HAP-1 (cell line): ENCODE measurements around the gene ZNF180.
A peak's percentile ranks its signal among the peaks of the same experiment; 100 is the strongest.
"Not testable (repeated sequence)": the region's sequence is repeated elsewhere in the genome, so short reads cannot be mapped to it uniquely, and the experiment has no call there.

Experiments
- DNase-seq, 2 experiments: peaks; one replicate each; pipeline ENCODE4 v3.0.0-alpha.2; 2016 to 2020; ENCODE audit warnings: low spot score in 2 of 2
- H3K27me3 ChIP-seq: fragments of 250-450 bp; sonication (Bioruptor Pico); 2 replicates; pipeline ENCODE4 v1.5.1; 2020; ENCODE audit warnings: low read depth, mild to moderate bottlenecking, moderate library complexity
- H3K36me3 ChIP-seq: fragments of 250-450 bp; sonication (Bioruptor Pico); replicated peaks from 2 replicates; pipeline ENCODE4 v1.5.1; 2020; ENCODE audit warnings: mild to moderate bottlenecking
- H3K4me1 ChIP-seq: fragments of 250-450 bp; sonication (Bioruptor Pico); 2 replicates; pipeline ENCODE4 v1.5.1; 2020; ENCODE audit warnings: mild to moderate bottlenecking
- H3K4me3 ChIP-seq: fragments of 250-450 bp; sonication (Bioruptor Pico); 2 replicates; pipeline ENCODE4 v1.5.1; 2020; ENCODE audit warnings: mild to moderate bottlenecking, moderate library complexity
- H3K9me3 ChIP-seq: fragments of 250-450 bp; sonication (Bioruptor Pico); 2 replicates; pipeline ENCODE4 v1.5.1; 2020; ENCODE audit warnings: mild to moderate bottlenecking, moderate library complexity
- in situ Hi-C: fragments of 300-500 bp; cut with MboI; formaldehyde crosslinking; loops from 3 replicates; pipeline ENCODE4 v1.14.3; 2020; ENCODE audit warnings: low sequenced_read_pairs, inconsistent platforms, mixed read lengths

ZNF180 gene

DNA sequence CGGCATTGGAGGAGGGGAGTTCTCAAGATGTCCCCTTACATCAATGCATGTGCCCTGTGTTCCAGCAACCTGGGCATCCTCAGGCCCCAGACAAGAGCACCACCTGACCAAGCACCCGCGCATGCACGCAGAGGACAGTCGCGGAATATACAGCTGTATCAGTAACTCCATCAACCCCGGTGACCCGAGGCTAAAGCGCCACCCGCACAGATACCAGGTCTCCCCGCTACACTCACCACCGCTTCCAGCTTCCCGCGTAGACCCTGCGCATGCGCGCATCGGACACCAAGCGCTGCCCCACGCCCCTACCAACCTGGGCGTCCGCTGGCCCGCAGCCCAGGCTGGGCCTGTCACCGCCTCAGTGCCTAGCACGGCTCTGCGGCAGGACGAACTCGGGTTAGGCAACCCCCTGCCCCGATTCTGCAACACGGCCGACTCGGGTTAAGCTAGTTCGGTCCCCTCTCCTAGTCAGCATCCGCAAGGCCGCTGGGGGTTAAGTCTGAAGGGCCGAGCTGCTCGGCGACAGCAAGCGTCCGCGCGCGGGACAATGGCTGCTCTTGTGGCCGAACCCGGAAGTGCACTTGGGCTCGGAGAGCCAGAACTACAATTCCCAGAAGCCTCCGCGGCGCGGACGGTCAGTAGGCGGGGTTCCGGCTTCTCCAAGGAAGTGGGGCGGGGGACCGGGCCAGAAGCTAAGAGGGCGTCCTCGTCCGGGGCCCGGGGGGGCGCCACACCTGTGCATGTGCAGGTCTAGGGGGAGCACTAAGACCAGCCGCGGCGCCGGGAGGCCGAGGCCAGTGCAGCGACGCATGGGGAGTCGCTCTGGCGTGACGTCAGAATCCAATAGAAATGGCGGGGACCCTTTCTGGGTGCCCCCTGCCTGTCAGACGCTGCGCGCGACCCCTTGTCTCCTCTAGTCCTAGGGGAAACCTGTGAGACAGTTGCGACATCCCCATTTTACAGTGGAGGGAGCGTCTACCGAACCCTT, at the start of gene ZNF180:
TSS of gene ZNF180 (minus strand) at position 561 of the 988 bp plus-strand sequence. CDS start 3,188 bp downstream, outside the sequence.
- Histone ChIP-seq H3K9me3 (peaks cover 24% of the 10 kb centered on the region), H3K4me1 (peaks cover 5% of the 10 kb centered on the region), H3K4me3 (peak within 1 kb of the TSS; percentile 89), H3K36me3 (peaks cover 21% of the 10 kb centered on the region), H3K27me3 (peaks cover 3% of the 10 kb centered on the region; the same call in 1 of the 2 replicates)
- in situ Hi-C loops: no loop called here
- peak; percentile 90 to 98 for DNase-seq

DNA sequence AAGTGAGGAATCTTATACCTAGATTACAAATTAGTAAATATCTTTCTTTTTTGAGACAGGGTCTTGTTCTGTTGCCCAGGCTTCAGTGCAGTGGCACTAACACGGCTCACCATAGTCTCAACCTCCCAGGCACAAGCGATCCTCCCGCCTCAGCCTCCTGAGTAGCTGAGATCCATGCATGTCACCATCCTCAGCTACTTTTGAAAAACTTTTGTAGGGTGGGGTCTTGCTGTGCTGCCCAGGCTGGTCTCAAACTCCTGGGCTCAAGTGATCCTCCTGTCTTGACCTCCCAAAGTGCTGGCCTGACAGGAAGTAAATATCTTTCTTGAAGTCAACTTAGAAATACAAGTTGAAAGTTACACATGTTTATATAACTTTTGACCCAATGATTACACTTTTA, 49.2 kb upstream of the ZNF180 start:
- Histone ChIP-seq H3K36me3 (no peaks in the 10 kb centered on the region), H3K4me1 (no peaks in the 10 kb centered on the region), H3K9me3 (no peaks in the 10 kb centered on the region), H3K27me3 (peaks cover 1% of the 10 kb centered on the region), H3K4me3 (no peak overlapping the region)
- in situ Hi-C loops: no loop called here
- no peak for DNase-seq

DNA sequence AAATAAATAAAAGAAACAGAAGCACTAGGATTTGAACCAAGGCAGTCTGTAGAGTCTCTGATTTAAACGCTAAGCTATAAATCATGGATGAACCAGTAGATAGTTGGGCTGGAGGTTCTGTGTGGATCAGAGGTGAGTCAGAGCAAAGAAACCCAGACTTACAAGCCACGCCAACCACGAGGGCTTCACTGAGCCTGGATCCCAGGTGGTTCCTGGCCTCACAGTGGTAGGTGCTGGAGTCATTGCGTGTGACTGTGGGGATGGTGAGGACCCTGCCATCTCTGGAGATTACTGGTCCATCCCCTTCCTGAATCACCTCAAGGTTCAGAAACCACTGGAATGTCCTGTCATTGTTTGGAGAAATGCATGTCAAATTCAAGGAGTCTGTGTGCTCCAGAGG, 48.4 kb upstream of the ZNF180 start:
- no peaks in the 10 kb centered on the region for H3K36me3 ChIP-seq
- DNase-seq: no peak
- no peaks in the 10 kb centered on the region for H3K4me1 ChIP-seq
- H3K9me3 ChIP-seq: no peaks in the 10 kb centered on the region
- H3K27me3 ChIP-seq: no peaks in the 10 kb centered on the region
- in situ Hi-C loops: no loop called here
- H3K4me3 ChIP-seq: no peak overlapping the region

- Histone ChIP-seq H3K27me3 (no peaks in the 10 kb centered on the region), H3K36me3 (no peaks in the 10 kb centered on the region), H3K9me3 (no peaks in the 10 kb centered on the region), H3K4me3 (no peak overlapping the region), H3K4me1 (no peaks in the 10 kb centered on the region)
- no peak for DNase-seq
- in situ Hi-C loops: no loop called here
These were observed 43.7 kb upstream of the ZNF180 start for GRCh38 chr19:44544031-44544430.

DNA sequence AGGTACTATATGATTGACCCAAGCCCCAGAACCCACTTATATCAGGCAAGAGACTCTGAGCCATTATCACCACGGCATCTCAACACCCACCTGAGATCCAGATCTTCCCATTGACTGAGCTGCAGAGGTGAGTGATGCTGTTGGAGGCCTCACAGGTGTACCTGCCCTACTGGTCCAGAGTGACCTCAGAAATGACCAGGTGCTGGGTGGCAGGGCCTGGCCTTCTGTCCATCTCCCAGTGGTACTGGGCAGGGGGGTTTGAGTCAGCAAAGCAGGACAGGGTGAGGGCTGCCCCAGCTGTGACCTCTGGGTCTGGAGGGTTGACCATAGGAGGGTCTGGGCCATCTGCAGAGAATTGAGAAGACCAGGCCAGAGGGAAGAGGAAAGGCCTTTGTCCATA, 42.3 kb upstream of the ZNF180 start:
- Histone ChIP-seq H3K4me1 (no peaks in the 10 kb centered on the region), H3K9me3 (no peaks in the 10 kb centered on the region), H3K4me3 (no peak overlapping the region), H3K27me3 (no peaks in the 10 kb centered on the region), H3K36me3 (no peaks in the 10 kb centered on the region)
- DNase-seq: no peak
- in situ Hi-C loops: no loop called here

- in situ Hi-C loops: no loop called here
These were observed 40.4 kb upstream of the ZNF180 start for GRCh38 chr19:44540736-44541135.

DNA sequence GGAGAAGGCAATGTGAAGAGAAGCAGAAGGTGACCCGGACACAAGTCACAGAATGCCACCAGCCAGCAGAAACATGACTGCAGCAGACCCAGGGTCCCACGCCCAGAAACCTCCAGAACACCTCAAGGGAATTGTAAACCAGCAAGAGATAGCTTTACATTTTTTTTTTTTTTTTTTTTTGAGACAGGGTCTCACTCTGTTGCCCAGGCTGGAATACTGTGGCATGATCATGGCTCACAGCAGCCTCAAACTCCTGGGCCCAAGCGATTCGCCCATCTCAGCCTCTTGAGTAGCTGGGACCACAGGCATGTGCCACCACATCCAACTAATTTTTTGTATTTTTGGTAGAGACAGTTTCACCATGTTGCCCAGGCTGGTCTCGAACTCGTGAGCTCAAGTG, 39.7 kb upstream of the ZNF180 start:
- H3K36me3 ChIP-seq: no peaks in the 10 kb centered on the region
- no peak overlapping the region for H3K4me3 ChIP-seq
- H3K9me3 ChIP-seq: no peaks in the 10 kb centered on the region
- in situ Hi-C loops: no loop called here
- DNase-seq: no peak
- H3K4me1 ChIP-seq: no peaks in the 10 kb centered on the region
- no peaks in the 10 kb centered on the region for H3K27me3 ChIP-seq

More at GRCh38 chr19:44540736-44541135, 40.4 kb upstream of the ZNF180 start:
- Histone ChIP-seq H3K4me3 (no peak overlapping the region), H3K4me1 (no peaks in the 10 kb centered on the region), H3K27me3 (no peaks in the 10 kb centered on the region), H3K36me3 (no peaks in the 10 kb centered on the region), H3K9me3 (no peaks in the 10 kb centered on the region)
- no peak for DNase-seq

GRCh38 chr19:44539236-44539826, 39.0 kb upstream of the ZNF180 start:
- no peak overlapping the region for H3K4me3 ChIP-seq
- H3K36me3 ChIP-seq: no peaks in the 10 kb centered on the region
- no peaks in the 10 kb centered on the region for H3K4me1 ChIP-seq
- no peaks in the 10 kb centered on the region for H3K27me3 ChIP-seq
- no peaks in the 10 kb centered on the region for H3K9me3 ChIP-seq
- in situ Hi-C loops: no loop called here
- DNase-seq: no peak

GRCh38 chr19:44535361-44535760, 35.0 kb upstream of the ZNF180 start:
- DNase-seq, H3K36me3 ChIP-seq, H3K4me3 ChIP-seq, H3K27me3 ChIP-seq, in situ Hi-C loops, H3K9me3 ChIP-seq, H3K4me1 ChIP-seq: not testable (repeated sequence)

DNA sequence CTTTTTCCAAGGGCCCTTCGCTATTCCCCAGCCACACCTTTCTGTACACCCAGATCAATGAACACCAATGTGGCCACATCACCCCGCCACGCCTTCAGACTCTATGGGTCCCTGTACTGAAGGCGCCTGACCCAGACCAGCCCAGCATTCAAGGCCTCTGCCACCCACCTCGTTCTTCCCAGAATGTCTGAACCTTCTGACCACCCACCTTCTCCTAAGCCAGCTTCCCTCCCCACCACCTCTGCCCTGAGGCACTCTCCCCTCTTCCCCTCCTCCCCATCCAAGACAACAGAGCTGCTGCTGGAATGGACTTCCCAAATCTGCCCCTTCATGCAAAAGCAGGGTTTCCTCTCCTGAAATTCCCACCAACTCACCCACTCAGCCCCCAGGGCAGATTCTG, 32.5 kb upstream of the ZNF180 start:
- no peak overlapping the region for H3K4me3 ChIP-seq
- no peaks in the 10 kb centered on the region for H3K36me3 ChIP-seq
- H3K9me3 ChIP-seq: no peaks in the 10 kb centered on the region
- H3K27me3 ChIP-seq: peaks cover 6% of the 10 kb centered on the region; the same call in 1 of the 2 replicates
- no peaks in the 10 kb centered on the region for H3K4me1 ChIP-seq
- in situ Hi-C loops: no loop called here
- DNase-seq: no peak

DNA sequence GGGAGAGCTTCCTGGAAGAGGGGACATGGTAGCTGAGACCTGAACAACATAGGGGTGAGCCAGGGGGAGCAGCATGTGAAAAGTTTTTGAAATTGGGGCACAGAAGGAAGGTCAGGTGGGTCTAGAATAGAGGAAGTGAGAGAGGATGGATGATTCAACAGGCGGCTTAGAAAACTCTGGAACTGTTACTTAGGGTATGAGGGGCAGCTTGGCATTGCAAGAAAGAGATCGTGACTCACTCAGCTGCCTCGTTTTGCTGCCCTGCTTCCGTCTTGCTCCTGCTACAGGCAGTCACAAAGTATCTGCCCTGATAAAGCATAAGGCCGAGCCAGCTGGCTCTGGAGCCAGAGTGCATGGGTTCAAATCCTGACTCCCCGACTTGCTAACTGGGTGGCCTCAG, 30.5 kb upstream of the ZNF180 start:
- in situ Hi-C loops: no loop called here
- peaks cover 8% of the 10 kb centered on the region; the same call in 1 of the 2 replicates for H3K27me3 ChIP-seq
- no peaks in the 10 kb centered on the region for H3K9me3 ChIP-seq
- no peak for DNase-seq
- no peaks in the 10 kb centered on the region for H3K36me3 ChIP-seq
- no peaks in the 10 kb centered on the region for H3K4me1 ChIP-seq
- H3K4me3 ChIP-seq: no peak overlapping the region

GRCh38 chr19:44529536-44529935, 29.2 kb upstream of the ZNF180 start, which contains the start of gene CEACAM20:
TSS of gene CEACAM20 (minus strand) at chr19:44529675. CDS start at chr19:44529509, 166 bp downstream.
- no peaks in the 10 kb centered on the region for H3K9me3 ChIP-seq
- H3K4me1 ChIP-seq: no peaks in the 10 kb centered on the region
- H3K36me3 ChIP-seq: no peaks in the 10 kb centered on the region
- peaks cover 8% of the 10 kb centered on the region; the same call in 1 of the 2 replicates for H3K27me3 ChIP-seq
- DNase-seq: no peak
- in situ Hi-C loops: no loop called here
- no peak within 1 kb of the TSS for H3K4me3 ChIP-seq

- Histone ChIP-seq H3K36me3 (no peaks in the 10 kb centered on the region), H3K9me3 (no peaks in the 10 kb centered on the region), H3K4me1 (no peaks in the 10 kb centered on the region), H3K4me3 (no peak overlapping the region), H3K27me3 (peaks cover 8% of the 10 kb centered on the region; the same call in 1 of the 2 replicates)
- DNase-seq: no peak
- in situ Hi-C loops: no loop called here
These were observed 27.2 kb upstream of the ZNF180 start for GRCh38 chr19:44527554-44527953.
